ENCODE data around the gene SLC22A2. TPM values are rescaled to one million over a fixed set of nuclear protein-coding genes. Genes with fewer than 3 reads are reported as not detected.

SLC22A2 gene
- total and polyA plus RNA-seq, 2 of the 13 experiments (the other 11 are each of a cell fraction or from before 2014, with no cell fraction given): not detected

GRCh38 chr6:160277546-160277945 is 18.9 kb upstream of the SLC22A2 start:
- ChIA-PET POLR2A (no interaction called here), CTCF (ENCODE audit: low intra/inter-chr PET ratio, low total read pairs) (no interaction called here)
- FAIRE-seq: no peak
- no peak overlapping the region for H3K27ac ChIP-seq (ENCODE audit: extremely low read length, insufficient read depth, low read length)
- H3K27me3 ChIP-seq (ENCODE audit: control insufficient read depth in 1 of 2, insufficient read depth in 2 of 2, low read length in 2 of 2): peaks cover 0 to 16% of the 10 kb centered on the region in 2 experiments; a peak in 3 of 5 replicates
- H4K20me1 ChIP-seq (ENCODE audit: insufficient read depth, low read length): no peaks in the 10 kb centered on the region
- H3K4me2 ChIP-seq (ENCODE audit: low read depth, low read length): no peak overlapping the region
- intact Hi-C loops (cut with micrococcal nuclease; ENCODE audit: unreplicated experiment): no loop called here
- no peaks in the 10 kb centered on the region for H3K36me3 ChIP-seq (replicated peaks in 1 of 2; ENCODE audit: control insufficient read depth in 1 of 2, insufficient read depth in 2 of 2, low read length in 2 of 2)
- ATAC-seq: no peak
- in situ Hi-C loops (cut with HindIII; ENCODE audit: extremely low pct_ligation_motif_present, low pct_unique_long_range_greater_than_20kb): no loop called here
- 70% methylated on average over 15 of the region's 15 CpGs for WGBS (ENCODE audit: low lambda C conversion rate)
- no TSS peak for BruUV-seq (replicated peaks)
- no peaks in the 10 kb centered on the region for H3K9me3 ChIP-seq (ENCODE audit: low read length)
- H2AFZ ChIP-seq (ENCODE audit: low read length): no peak overlapping the region
- H3K4me1 ChIP-seq (ENCODE audit: insufficient read depth, low read length): no peaks in the 10 kb centered on the region
- no peak for DNase-seq (ENCODE audit: low spot score)
- H3K79me2 ChIP-seq (ENCODE audit: insufficient read depth, low read length): no peaks in the 10 kb centered on the region
- no peak overlapping the region for H3K9ac ChIP-seq (ENCODE audit: insufficient read depth, low read depth, low read length)
- no peak overlapping the region for H3K4me3 ChIP-seq (replicated peaks in 1 of 3; ENCODE audit: insufficient read depth in 1 of 3, low read depth in 2 of 3, low read length in 3 of 3)
- TF ChIP-seq, protein P1, sequence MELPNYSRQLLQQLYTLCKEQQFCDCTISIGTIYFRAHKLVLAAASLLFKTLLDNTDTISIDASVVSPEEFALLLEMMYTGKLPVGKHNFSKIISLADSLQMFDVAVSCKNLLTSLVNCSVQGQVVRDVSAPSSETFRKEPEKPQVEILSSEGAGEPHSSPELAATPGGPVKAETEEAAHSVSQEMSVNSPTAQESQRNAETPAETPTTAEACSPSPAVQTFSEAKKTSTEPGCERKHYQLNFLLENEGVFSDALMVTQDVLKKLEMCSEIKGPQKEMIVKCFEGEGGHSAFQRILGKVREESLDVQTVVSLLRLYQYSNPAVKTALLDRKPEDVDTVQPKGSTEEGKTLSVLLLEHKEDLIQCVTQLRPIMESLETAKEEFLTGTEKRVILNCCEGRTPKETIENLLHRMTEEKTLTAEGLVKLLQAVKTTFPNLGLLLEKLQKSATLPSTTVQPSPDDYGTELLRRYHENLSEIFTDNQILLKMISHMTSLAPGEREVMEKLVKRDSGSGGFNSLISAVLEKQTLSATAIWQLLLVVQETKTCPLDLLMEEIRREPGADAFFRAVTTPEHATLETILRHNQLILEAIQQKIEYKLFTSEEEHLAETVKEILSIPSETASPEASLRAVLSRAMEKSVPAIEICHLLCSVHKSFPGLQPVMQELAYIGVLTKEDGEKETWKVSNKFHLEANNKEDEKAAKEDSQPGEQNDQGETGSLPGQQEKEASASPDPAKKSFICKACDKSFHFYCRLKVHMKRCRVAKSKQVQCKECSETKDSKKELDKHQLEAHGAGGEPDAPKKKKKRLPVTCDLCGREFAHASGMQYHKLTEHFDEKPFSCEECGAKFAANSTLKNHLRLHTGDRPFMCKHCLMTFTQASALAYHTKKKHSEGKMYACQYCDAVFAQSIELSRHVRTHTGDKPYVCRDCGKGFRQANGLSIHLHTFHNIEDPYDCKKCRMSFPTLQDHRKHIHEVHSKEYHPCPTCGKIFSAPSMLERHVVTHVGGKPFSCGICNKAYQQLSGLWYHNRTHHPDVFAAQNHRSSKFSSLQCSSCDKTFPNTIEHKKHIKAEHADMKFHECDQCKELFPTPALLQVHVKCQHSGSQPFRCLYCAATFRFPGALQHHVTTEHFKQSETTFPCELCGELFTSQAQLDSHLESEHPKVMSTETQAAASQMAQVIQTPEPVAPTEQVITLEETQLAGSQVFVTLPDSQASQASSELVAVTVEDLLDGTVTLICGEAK (IDR thresholded peaks at IDR 0.05): no peak
- TF ChIP-seq, protein P1 (CRISPR knock-in tag; IDR thresholded peaks at IDR 0.05): no peak
- no peak for TF ChIP-seq FOSL2 (CRISPR knock-in tag; IDR thresholded peaks at IDR 0.05)
- TF ChIP-seq GABPB1 (CRISPR knock-in tag; IDR thresholded peaks at IDR 0.05): no peak
- TF ChIP-seq, protein P2, sequence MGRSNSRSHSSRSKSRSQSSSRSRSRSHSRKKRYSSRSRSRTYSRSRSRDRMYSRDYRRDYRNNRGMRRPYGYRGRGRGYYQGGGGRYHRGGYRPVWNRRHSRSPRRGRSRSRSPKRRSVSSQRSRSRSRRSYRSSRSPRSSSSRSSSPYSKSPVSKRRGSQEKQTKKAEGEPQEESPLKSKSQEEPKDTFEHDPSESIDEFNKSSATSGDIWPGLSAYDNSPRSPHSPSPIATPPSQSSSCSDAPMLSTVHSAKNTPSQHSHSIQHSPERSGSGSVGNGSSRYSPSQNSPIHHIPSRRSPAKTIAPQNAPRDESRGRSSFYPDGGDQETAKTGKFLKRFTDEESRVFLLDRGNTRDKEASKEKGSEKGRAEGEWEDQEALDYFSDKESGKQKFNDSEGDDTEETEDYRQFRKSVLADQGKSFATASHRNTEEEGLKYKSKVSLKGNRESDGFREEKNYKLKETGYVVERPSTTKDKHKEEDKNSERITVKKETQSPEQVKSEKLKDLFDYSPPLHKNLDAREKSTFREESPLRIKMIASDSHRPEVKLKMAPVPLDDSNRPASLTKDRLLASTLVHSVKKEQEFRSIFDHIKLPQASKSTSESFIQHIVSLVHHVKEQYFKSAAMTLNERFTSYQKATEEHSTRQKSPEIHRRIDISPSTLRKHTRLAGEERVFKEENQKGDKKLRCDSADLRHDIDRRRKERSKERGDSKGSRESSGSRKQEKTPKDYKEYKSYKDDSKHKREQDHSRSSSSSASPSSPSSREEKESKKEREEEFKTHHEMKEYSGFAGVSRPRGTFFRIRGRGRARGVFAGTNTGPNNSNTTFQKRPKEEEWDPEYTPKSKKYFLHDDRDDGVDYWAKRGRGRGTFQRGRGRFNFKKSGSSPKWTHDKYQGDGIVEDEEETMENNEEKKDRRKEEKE (IDR thresholded peaks at IDR 0.05): no peak
- no peak for TF ChIP-seq U2AF1 (optimal IDR thresholded peaks at IDR 0.05; ENCODE audit: low read depth, low read length)
- no peak for TF ChIP-seq GZF1 (CRISPR knock-in tag; IDR thresholded peaks at IDR 0.05)
- no peak for TF ChIP-seq TBL1XR1 (IDR thresholded peaks at IDR 0.05; ENCODE audit: borderline replicate concordance, low read length, partially characterized antibody)
- TF ChIP-seq, protein P3, sequence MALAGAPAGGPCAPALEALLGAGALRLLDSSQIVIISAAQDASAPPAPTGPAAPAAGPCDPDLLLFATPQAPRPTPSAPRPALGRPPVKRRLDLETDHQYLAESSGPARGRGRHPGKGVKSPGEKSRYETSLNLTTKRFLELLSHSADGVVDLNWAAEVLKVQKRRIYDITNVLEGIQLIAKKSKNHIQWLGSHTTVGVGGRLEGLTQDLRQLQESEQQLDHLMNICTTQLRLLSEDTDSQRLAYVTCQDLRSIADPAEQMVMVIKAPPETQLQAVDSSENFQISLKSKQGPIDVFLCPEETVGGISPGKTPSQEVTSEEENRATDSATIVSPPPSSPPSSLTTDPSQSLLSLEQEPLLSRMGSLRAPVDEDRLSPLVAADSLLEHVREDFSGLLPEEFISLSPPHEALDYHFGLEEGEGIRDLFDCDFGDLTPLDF (CRISPR knock-in tag; IDR thresholded peaks at IDR 0.05): no peak
- TF ChIP-seq ZNF75D (CRISPR knock-in tag; IDR thresholded peaks at IDR 0.05; ENCODE audit: borderline replicate concordance): no peak

Measured in HepG2 (cell line).